Skeletal muscle cell (primary cell): ENCODE measurements around the gene HOTAIR.

ENCODE experiments used
- DNase-seq: peaks from one replicate; pipeline ENCODE4 v3.0.0-alpha.2; 2010; ENCODE audit warnings: low read depth
- H3K4me3 ChIP-seq: 2 replicates; pipeline ENCODE4 v1.5.1; 2011; ENCODE audit warnings: low read depth, mild to moderate bottlenecking, control low read depth, low read length, moderate library complexity

The HOTAIR gene

GRCh38 chr12:54001283-54002187 is 26.8 kb upstream of the HOTAIR start:
- H3K4me3 ChIP-seq: peak overlapping the region; percentile 71
- no peak for DNase-seq

DNA sequence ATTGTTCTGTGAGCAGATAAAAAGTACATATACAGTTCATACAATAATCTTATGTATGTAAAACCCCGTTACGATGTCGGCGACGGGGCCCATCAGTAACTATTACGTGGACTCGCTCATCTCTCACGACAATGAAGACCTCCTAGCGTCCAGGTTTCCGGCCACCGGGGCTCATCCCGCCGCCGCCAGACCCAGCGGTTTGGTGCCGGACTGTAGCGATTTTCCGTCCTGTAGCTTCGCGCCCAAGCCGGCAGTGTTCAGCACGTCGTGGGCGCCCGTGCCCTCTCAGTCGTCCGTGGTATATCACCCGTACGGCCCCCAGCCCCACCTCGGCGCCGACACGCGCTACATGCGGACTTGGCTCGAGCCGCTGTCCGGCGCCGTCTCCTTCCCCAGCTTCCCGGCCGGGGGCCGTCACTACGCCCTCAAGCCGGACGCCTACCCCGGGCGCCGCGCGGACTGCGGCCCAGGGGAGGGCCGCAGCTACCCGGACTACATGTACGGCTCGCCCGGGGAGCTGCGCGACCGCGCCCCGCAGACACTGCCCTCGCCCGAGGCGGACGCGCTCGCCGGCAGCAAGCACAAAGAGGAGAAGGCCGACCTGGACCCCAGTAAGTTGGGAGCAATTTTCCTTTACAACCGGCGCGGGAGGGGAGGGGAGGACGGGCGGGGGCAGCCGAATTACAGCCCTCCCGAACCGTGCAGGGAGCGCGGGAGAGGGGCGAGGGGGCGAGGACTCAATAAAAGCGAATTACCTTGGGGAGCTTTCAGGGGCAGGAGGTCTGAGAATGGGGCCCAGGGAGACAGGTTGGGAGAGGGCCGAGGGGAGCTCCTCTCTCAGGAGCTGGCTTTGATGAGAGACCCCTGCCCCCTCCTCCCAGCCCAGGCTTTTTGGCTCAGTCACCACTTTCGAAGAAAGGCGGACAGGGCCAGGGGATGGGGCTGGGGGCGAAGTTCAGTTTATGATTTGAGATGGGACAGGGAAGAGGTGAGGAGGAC is 25.7 kb upstream of the HOTAIR start, which contains the start of gene HOXC9:
Gene HOXC9, plus strand, starts transcription at position 46 of the 999 bp plus-strand sequence. Its CDS starts 28 bp downstream, at position 74.
- H3K4me3 ChIP-seq: peak within 1 kb of the TSS; percentile 71

DNA sequence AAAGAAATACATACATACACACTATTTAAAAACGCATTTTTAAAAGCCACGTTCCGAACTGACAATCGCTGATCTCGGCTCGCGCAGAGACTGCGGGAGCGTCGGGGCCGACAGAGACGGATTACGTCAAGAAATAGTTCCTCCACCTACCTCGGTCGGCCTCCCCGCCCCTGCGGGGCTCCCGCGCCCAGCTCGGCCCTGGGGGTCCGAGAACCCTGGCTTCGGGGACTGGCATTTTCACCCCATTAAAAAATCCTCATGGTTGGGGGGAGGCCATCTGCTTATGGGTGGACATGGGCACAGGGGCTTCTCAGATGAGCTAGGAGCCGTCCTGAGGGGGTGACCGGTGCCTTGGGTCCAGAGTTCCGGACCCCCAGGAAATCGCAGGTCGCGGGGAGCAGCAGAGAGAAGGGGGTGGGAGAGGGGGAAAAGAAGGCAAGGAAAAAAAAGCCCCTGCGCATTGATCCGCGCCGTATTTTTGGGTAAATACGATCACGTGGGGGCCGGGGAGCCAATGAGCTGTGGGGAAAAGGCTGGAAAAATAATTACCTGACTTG is 24.9 kb upstream of the HOTAIR start:
- peak overlapping the region; percentile 71 for H3K4me3 ChIP-seq
- DNase-seq: peak; percentile 69

More for the DNA sequence above, 25.7 kb upstream of the HOTAIR start, which contains the start of gene HOXC9:
- DNase-seq: no peak

DNA sequence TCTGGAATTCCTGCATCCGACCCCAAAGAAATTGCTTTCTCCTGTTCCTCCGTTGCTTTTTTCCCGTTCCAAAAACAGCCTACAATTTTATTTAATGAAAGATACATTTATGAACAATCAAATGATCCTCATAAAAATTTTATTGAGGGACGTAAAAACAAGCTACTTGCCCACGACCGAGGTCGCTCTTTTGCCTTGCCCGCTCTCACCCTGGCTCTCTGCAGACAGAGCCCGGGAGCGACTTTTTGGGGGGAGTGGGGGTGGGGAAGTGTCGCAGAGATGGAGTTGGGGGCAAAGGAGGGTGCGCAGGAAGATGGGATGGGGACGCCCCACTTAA is 24.1 kb upstream of the HOTAIR start:
- DNase-seq: no peak
- peak overlapping the region; percentile 71 for H3K4me3 ChIP-seq

- peak overlapping the region; percentile 71 for H3K4me3 ChIP-seq
Measured at GRCh38 chr12:53998110-53998899, 23.6 kb upstream of the HOTAIR start.

DNA sequence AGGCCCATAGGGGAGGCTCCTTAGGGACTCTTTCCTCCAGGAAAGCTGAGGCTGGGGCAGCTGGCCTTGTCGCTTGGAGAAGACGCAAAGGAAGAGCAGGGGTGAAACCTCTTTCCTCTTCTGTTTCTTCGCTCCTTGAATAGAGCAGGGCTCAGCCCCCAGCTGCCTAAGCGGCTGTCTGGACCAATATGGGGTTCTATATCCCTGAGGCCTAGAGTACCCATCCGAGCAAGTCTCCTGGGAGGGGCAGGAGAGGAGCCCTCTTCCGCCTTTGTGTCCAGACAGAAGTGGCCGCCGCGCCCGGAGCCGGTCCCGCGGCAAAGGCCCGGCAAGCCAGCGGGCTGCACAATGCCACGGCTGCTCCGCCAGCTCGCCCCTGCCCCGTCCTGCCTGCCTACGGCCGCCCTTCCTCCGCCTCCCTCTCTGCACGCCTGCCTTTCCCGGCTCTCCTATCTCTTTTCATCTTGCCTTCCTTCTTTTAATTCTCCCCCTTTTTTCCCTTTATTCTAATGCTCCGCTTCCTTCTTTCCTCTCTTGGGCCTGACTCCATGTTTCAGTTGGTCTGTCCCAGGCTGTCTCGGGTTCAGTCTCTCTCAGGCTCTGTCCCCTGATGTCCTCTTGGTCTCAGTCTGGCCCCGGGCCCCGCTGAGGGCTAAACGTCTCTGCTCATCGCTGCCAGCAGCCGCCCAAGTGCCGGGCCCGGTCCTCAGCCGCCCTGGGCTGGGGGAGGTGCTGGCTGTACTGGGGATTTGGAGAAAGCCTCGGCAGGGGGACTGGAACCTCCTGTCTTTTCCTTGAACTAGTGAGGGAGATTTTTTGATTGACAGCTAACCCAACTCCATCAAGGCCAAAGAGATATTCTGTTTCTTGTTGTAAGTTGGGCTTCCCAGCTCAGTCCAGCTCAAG is 22.7 kb upstream of the HOTAIR start:
- H3K4me3 ChIP-seq: peak overlapping the region; percentile 71
- DNase-seq: no peak

More at GRCh38 chr12:53998110-53998899, 23.6 kb upstream of the HOTAIR start:
- no peak for DNase-seq

DNA sequence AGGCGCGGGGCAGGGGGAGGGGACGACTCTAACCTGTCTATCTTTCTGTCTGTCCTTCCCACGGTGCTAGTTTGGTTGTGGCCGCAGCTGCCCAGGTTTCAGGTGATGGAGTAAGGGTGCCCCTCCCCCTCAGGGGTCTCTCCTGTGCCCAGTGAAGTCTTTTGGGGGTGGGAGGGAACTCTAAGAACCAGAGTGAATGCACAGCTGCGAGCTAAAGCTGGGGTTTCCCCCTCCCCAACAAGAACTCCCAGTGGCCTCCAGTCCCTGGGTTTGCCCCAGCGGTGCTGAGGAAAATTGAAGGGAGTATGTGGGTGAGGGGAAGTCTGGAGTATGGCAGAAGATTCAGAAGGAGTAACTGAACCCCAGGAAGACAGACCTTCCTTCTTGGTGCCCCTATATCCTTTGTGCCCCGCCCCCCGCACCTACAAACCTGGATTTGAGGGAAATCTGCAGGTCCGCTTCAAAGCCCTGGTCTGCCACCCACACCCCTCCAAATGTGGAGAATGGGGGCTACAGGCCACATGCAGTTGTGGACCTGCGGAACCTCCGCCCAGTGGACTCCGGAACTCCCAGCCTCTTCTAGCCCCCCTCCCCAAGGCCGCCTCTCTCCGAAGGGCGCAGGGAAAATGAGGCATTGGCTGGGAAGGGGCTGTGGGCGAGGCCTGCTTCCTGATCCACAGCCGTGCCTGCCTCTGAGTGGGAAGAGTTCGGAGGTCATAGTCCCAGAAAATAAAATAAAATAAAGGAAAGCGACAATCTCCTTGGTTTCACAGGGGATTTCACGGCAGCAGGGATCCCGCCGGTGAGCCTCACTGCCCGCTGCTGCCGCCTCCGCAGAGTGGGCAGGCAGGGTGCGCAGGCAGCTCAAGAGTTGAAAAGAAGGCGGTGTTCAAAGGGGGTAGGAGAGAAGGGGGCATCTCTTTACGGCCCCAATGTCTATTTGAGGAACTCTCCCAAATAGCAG is 21.8 kb upstream of the HOTAIR start:
- H3K4me3 ChIP-seq: peak overlapping the region; percentile 71
- DNase-seq: no peak

- peak overlapping the region; percentile 71 for H3K4me3 ChIP-seq
- no peak for DNase-seq
Measured at GRCh38 chr12:53995378-53996239, 20.9 kb upstream of the HOTAIR start.

- no peak for DNase-seq
- H3K4me3 ChIP-seq: peak overlapping the region; percentile 71
Measured at GRCh38 chr12:53995002-53995377, 20.2 kb upstream of the HOTAIR start.

GRCh38 chr12:53994264-53995001 is 19.7 kb upstream of the HOTAIR start:
- H3K4me3 ChIP-seq: peak overlapping the region; percentile 71
- DNase-seq: no peak

GRCh38 chr12:53994009-53994263 is 19.2 kb upstream of the HOTAIR start:
- no peak for DNase-seq
- H3K4me3 ChIP-seq: peak overlapping the region; percentile 71

DNA sequence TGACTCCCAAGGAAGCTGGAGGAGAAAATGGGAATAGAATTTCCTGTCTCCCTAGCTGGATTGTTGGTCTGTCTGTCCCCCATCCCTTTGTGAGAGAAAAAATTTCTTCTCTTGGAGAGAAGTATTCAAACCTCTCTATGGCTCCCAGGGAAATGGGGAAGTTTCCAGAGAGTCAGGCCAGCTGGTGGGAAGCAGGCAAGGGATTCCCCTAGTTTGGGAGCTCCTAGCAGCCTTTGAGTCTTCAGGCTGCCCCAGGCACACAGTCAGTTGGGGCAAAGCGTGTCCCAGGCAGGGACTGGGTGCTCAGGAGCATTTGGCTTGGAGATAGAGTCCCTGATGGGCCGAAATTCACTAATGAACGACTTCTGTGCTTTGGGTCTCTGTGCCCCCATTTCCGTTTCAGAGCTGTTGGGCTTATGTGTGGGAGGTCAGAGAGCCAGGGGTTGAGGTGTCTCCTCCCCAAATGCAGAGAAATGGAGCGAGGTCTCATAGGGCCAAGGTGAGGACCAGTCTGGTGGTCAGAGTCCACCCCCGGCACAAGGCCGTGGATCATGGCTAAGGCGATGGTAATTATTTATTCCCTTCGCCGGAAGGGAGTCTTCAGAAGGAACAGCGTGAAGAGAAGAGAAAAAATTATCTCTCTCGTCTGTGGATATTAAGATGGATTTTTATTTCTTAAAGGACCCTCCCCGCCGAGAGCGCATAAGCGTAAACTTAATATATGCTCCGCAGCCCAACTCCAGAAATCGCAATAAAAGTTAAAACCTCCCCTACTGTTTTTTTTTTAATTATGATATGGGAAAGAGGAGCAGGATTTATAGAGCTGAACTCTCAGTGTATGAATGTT is 18.6 kb upstream of the HOTAIR start:
- no peak for DNase-seq
- peak overlapping the region; percentile 71 for H3K4me3 ChIP-seq

DNA sequence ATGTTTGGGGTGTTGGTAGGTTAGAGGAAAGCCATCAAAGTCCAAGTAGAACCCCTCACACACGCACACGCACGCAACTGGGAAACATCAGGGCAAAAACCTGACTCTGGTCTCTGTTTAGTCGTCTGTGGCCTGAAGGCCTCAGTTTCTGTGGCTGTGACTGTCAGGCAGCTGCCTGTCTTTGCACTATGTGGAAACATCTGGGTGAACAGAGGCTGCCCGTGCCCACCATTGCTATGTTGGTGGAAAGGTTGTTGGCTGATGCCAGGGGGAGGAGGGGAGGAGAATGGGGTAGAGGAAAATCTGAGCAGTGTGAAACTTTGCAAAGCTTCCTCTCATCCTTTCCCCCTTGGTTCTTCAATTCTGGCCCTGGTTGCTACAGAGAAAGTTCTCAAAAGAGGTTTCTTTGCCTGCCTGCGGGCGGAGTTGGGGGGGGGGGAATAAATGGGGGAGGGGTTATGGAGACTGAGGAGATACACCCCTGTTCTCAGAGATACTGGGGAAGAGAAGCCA is 17.7 kb upstream of the HOTAIR start:
- peak overlapping the region; percentile 71 for H3K4me3 ChIP-seq
- no peak for DNase-seq

GRCh38 chr12:53991077-53991460 is 16.3 kb upstream of the HOTAIR start:
- peak overlapping the region; percentile 71 for H3K4me3 ChIP-seq
- peak; percentile 65 for DNase-seq
